GM13977 (cell line): Measurements from ENCODE around the gene TMEM11.

Experiments
- DNase-seq: peaks from one replicate; pipeline ENCODE4 v3.0.0; 2012; ENCODE audit warnings: low spot score
- in situ Hi-C: fragments of 300-500 bp; cut with MboI; formaldehyde crosslinking; loops from one replicate; pipeline ENCODE4 v1.12.0; 2022; ENCODE audit warnings: low sequenced_read_pairs, low pct_unique_long_range_greater_than_20kb, mixed read lengths, inconsistent platforms; ENCODE audit not compliant: unreplicated experiment
- TF ChIP-seq, protein P1 (sequence below): IDR thresholded peaks from 2 replicates; pipeline ENCODE4 v1.5.1; 2012; ENCODE audit warnings: mild to moderate bottlenecking, control low read depth; ENCODE audit not compliant: insufficient read depth; ENCODE audit errors: extremely low read depth, missing control alignments

The TMEM11 gene

DNA sequence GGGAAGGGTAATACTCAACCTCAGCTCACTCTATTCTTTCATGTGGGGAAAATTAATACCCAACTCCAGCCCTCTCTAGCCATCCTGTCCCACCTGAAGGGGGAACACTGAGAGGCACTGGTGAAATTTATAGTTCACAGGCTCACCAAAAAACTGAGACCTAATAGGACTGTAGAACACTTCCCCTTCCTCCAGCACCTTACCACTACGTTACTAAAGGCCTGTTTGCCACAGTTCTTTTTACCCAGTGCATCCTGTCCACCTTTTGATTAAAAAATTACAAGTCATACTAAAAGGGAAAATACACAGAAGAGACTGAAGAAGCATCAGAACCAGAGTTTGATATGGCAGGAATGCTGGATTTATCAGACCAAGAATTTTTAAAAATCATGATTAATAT lies 61.2 kb downstream of the TMEM11 start:
- TF ChIP-seq, protein P1, sequence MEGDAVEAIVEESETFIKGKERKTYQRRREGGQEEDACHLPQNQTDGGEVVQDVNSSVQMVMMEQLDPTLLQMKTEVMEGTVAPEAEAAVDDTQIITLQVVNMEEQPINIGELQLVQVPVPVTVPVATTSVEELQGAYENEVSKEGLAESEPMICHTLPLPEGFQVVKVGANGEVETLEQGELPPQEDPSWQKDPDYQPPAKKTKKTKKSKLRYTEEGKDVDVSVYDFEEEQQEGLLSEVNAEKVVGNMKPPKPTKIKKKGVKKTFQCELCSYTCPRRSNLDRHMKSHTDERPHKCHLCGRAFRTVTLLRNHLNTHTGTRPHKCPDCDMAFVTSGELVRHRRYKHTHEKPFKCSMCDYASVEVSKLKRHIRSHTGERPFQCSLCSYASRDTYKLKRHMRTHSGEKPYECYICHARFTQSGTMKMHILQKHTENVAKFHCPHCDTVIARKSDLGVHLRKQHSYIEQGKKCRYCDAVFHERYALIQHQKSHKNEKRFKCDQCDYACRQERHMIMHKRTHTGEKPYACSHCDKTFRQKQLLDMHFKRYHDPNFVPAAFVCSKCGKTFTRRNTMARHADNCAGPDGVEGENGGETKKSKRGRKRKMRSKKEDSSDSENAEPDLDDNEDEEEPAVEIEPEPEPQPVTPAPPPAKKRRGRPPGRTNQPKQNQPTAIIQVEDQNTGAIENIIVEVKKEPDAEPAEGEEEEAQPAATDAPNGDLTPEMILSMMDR = no peak
- no peak for DNase-seq
- in situ Hi-C loops = no loop called here

DNA sequence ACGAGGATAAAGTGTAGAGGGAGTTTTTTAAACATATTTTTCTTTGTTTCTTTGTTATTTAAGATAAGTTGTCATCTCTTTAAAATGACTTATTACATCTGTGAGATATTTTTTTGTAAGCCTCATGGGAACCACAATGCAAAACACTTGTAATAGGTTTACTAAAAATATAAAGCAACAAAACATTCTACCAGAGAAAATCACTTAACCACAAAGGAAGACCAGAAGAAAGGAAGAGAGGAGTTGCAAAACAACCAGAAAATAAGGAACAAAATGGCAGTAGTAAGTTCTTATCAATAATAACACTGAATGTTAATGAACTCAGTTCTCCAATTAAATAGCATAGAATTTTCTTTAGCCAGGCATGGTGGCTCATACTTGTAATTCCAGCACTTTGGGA lies 64.3 kb downstream of the TMEM11 start:
- no peak for DNase-seq
- in situ Hi-C loops = no loop called here
- TF ChIP-seq, protein P1 = no peak
